Loucy (cell line): ENCODE measurements around the gene DTNBP1.

Source experiments
- H2AFZ ChIP-seq: fragments of 200-600 bp; sonication (generic); 2 replicates; pipeline ENCODE4 v1.6.0; 2016; ENCODE audit warnings: antibody characterized with exemption, mild to moderate bottlenecking, low read length, moderate library complexity
- H3F3A ChIP-seq: fragments of 200-600 bp; 2 replicates; pipeline ENCODE4 v1.6.0; 2016; ENCODE audit warnings: antibody characterized with exemption, low read depth, mild to moderate bottlenecking
- H3K27me3 ChIP-seq: fragments of 200-600 bp; sonication (generic); 2 replicates; pipeline ENCODE4 v1.6.1; 2014; ENCODE audit warnings: low read length, mild to moderate bottlenecking; ENCODE audit not compliant: insufficient read depth, poor library complexity, severe bottlenecking
- H3K36me3 ChIP-seq: fragments of 200-600 bp; sonication (generic); 2 replicates; pipeline ENCODE4 v1.6.1; 2016; ENCODE audit warnings: low read length; ENCODE audit not compliant: insufficient read depth
- H3K4me1 ChIP-seq: fragments of 200-600 bp; sonication (generic); 2 replicates; pipeline ENCODE4 v1.5.1; 2014; ENCODE audit warnings: low read length, mild to moderate bottlenecking; ENCODE audit not compliant: insufficient read depth, poor library complexity, severe bottlenecking
- H3K4me2 ChIP-seq: fragments of 200-600 bp; sonication (generic); 2 replicates; pipeline ENCODE4 v1.6.0; 2014; ENCODE audit warnings: antibody characterized with exemption, low read length, low read depth, mild to moderate bottlenecking; ENCODE audit not compliant: poor library complexity, severe bottlenecking
- H3K4me3 ChIP-seq: fragments of 200-600 bp; sonication (generic); 2 replicates; pipeline ENCODE4 v1.5.1; 2014; ENCODE audit warnings: low read length, mild to moderate bottlenecking, mixed read lengths; ENCODE audit not compliant: poor library complexity, severe bottlenecking
- H3K79me2 ChIP-seq: fragments of 200-600 bp; sonication (generic); 2 replicates; pipeline ENCODE4 v1.6.1; 2014; ENCODE audit warnings: low read length; ENCODE audit not compliant: insufficient read depth
- H3K9ac ChIP-seq: fragments of 200-600 bp; sonication (generic); 2 replicates; pipeline ENCODE4 v1.6.0; 2014; ENCODE audit warnings: mild to moderate bottlenecking, low read depth, low read length, moderate library complexity; ENCODE audit not compliant: poor library complexity, severe bottlenecking
- H3K9me2 ChIP-seq: fragments of 200-600 bp; sonication (generic); replicated peaks from 2 replicates; pipeline ENCODE4 v1.6.1; 2016; ENCODE audit warnings: low read depth, low read length, mixed read lengths
- H3K9me3 ChIP-seq: fragments of 200-600 bp; sonication (generic); 2 replicates; pipeline ENCODE4 v1.6.1; 2014; ENCODE audit warnings: mild to moderate bottlenecking, antibody characterized with exemption, low read length, low read depth; ENCODE audit not compliant: insufficient read depth
- H4K20me1 ChIP-seq: fragments of 200-600 bp; sonication (generic); 2 replicates; pipeline ENCODE4 v1.6.0; 2014; ENCODE audit warnings: antibody characterized with exemption, low read length, mild to moderate bottlenecking; ENCODE audit not compliant: insufficient read depth, poor library complexity, severe bottlenecking
- CTCF ChIP-seq: fragments of 200-600 bp; sonication (generic); conservative IDR thresholded peaks from 2 replicates; pipeline ENCODE4 v1.5.1; 2014; ENCODE audit warnings: mild to moderate bottlenecking, antibody characterized with exemption, low read length
- EZH2phosphoT487 ChIP-seq: fragments of 200-600 bp; IDR thresholded peaks from 2 replicates; pipeline ENCODE4 v1.6.1; 2018; ENCODE audit warnings: antibody characterized with exemption, mild to moderate bottlenecking, moderate library complexity, borderline replicate concordance

DTNBP1 gene

GRCh38 chr6:15495375-15495901 lies 167.4 kb downstream of the DTNBP1 start:
- Histone ChIP-seq H3K36me3 (peaks cover 97% of the 10 kb centered on the region), H3K27me3 (no peaks in the 10 kb centered on the region), H3K9me2 (no peaks in the 10 kb centered on the region), H3F3A (peaks cover 3% of the 10 kb centered on the region; the same call in 1 of the 2 replicates), H2AFZ (no peak overlapping the region), H3K4me1 (peaks cover 10% of the 10 kb centered on the region), H4K20me1 (peaks cover 84% of the 10 kb centered on the region), H3K4me3 (no peak overlapping the region), H3K79me2 (peaks cover 95% of the 10 kb centered on the region), H3K9me3 (no peaks in the 10 kb centered on the region), H3K9ac (no peak overlapping the region), H3K4me2 (no peak overlapping the region)
- TF ChIP-seq CTCF (no peak), EZH2phosphoT487 (no peak)

DNA sequence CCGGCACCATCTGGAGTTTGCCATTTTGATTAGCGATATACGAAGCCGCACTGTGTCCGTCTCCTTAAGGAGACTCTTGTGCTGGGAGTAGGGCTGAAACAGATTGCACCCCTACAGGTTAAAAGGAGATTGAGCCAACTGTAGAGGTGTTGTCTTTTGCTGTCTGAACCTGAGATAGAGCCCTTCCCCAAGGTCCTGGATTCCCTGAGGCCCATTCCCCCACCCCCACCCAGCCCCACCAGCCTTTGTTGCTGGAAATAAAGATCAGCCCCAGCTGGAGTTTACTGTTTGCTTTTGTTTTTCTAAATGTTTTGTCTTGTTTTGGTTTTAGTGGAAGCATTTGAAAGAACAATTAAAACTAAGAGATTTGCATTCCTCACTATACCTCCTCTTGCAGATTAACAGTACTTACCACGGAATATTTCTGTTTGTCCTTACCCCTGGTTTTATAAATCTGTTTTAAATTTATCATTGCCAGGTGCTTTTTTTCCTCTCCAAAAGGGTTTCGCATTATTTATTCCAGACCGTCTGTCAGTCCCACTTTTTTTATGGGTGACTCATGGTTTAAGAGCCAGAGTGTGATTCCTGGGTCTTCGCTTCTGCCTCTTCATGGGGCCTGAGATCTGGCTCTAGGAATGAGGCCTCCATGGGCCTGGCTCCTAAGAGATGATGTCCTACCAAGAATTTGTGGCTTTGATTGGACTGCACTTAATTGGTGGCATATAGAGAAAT lies 169.2 kb downstream of the DTNBP1 start:
- Histone ChIP-seq H3K9me3 (no peaks in the 10 kb centered on the region), H3K27me3 (no peaks in the 10 kb centered on the region), H3K4me2 (no peak overlapping the region), H2AFZ (no peak overlapping the region), H3K9ac (no peak overlapping the region), H3K4me3 (no peak overlapping the region), H3K4me1 (peaks cover 19% of the 10 kb centered on the region), H3F3A (peaks cover 10% of the 10 kb centered on the region; the same call in 1 of the 2 replicates), H4K20me1 (peaks cover 81% of the 10 kb centered on the region), H3K9me2 (no peaks in the 10 kb centered on the region), H3K79me2 (peaks cover 95% of the 10 kb centered on the region), H3K36me3 (peaks cover 97% of the 10 kb centered on the region)
- TF ChIP-seq EZH2phosphoT487: no peak
- no peak for TF ChIP-seq CTCF

DNA sequence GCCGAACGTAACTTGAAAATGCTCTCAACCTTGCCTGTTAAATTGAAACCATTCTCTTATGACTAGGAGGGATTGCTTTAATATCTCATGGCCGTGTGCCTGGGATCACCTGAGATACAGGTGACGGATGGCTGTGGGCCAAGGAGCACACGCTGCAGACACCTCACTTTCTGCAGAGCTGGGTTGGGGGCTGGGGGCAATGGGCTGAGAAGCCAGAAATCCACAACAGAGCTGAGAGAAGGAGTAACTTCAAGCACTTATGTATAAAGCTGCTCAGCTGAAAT lies 170.9 kb downstream of the DTNBP1 start:
- TF ChIP-seq EZH2phosphoT487: no peak
- no peak for TF ChIP-seq CTCF
- H3K9ac ChIP-seq: no peak overlapping the region
- H3K79me2 ChIP-seq: peaks cover 96% of the 10 kb centered on the region
- no peak overlapping the region for H3K4me3 ChIP-seq
- no peaks in the 10 kb centered on the region for H3K9me3 ChIP-seq
- H3F3A ChIP-seq: peaks cover 10% of the 10 kb centered on the region; the same call in 1 of the 2 replicates
- H2AFZ ChIP-seq: no peak overlapping the region
- H3K27me3 ChIP-seq: no peaks in the 10 kb centered on the region
- peaks cover 79% of the 10 kb centered on the region for H4K20me1 ChIP-seq
- no peaks in the 10 kb centered on the region for H3K9me2 ChIP-seq
- H3K4me2 ChIP-seq: no peak overlapping the region
- peaks cover 98% of the 10 kb centered on the region for H3K36me3 ChIP-seq
- H3K4me1 ChIP-seq: peaks cover 19% of the 10 kb centered on the region
